GM21367 (cell line): ENCODE measurements around the gene TAF7L.

Source experiments
- ATAC-seq: cut with Tn5 transposase; IDR thresholded peaks from one replicate; pipeline ENCODE4 v1.9.1; 2021; ENCODE audit not compliant: unreplicated experiment

TAF7L gene

DNA sequence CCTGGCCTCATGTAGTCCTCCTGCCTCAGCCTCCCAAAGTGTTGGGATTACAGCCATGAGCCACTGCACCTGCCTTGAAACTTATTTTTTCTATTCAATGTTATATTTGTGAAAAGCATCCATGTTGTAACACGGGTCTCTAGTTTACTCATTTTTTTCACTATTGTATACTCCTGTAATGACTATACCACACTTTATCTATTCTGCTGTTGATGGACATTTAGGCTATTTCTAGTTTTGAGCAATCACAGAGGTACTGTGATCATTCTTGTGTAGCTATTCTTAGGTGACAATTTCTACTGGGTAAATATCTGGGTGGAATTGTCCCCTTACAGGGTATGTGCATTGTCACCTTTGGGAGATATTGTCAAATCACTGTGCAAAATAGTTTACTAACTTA, 67.9 kb downstream of the TAF7L start:
- ATAC-seq = no peak

DNA sequence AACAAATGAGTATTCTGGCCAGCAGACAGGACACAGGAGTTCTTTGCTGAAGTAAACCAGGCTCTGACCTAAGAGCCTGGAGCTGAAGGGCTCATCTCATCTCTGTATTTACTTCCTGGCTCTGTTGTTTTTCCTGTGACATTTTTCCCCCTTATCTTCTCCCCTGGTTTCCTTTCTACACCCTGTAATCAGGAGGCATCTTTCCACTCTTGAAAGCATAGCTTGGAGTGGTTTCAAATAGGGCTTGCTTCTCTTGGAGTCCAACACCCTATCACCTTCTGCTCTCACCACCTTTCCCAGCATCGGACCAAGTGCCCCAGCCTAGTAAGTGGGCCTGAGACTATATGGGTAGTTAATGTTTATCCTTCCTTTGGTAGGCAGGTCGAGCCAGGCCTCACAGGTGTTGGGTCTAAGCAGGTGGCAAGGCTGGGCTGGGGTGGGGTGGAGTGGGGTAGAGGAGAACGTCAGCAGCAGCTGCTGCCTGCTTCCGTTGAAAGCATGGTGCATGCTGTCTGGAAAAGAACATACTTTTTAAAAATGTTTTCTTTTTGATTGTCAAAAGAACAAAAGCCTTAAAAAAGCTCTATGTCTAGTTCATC, 70.4 kb downstream of the TAF7L start:
- no peak for ATAC-seq

DNA sequence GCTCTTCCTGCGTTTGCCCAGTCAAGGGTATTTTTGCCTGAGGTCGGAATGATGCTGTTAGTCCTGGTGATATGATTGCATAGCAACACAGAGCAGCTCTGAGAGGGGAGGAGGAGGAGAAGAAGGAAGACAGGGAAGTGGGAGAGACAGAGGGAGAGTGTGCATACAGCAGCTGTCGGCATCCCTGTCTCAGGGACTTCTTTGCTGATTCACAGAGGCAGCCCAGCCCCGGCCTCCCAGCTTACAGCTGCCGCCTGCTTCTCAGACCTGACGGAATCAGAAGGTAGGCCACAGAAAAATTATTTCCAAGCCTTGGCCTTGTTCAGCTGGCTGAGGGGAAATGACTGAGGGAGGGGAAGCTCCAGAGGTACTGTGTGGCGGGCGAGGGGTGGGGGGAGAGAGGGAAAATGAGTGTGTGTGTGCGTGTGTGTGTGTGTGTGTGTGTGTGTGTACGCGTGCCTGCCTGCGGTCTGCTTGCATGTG, 71.2 kb downstream of the TAF7L start:
- no peak for ATAC-seq

DNA sequence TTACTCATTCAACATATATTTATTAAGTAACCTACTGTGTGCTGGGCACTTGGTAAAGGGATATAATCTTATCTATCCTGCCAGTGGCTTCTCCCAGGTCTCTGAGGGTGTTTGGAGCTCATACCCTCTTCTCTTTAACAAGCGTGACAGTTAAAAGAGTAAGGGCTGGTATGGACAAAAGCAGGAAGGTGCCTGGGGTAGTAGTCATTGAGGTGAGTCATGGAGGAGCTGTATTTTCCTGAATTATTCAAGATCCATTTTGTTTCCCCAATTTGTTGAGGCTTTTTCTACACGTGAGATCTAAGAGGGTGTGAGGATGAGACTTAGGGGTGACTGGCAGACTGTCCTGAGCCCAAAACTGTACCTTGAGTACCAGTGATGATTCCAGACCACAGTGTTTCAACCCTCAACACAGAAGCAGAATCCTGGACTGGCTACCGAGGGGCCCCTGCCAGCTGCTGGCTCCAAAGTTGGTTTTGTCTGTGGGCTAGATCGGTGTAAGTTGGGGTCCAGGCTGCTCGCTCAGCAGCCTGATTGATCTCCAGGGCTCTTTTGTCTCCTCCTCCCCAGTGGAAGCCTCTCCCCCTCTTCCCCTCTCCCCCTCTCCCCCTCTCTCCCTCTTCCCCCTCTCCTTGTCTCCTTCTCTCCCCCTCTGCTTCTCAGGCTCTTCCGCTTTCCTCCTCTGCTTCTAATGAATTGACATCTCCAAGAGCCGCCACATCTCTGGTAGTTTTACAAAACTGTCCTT, 71.8 kb downstream of the TAF7L start, which contains the start of gene DRP2:
TSS of gene DRP2 (plus strand) at position 671 of the 748 bp plus-strand sequence. CDS start 11,862 bp downstream, outside the sequence.
- no peak for ATAC-seq
